ENCODE results near the gene PSD. TPM values are rescaled to one million over a fixed set of nuclear protein-coding genes. Genes with fewer than 3 reads are reported as not detected.

The PSD gene
- total and polyA plus RNA-seq, 9 of the 15 experiments (the other 6 are each of a cell fraction or from before 2014, with no cell fraction given) = 0.11 to 1.7 (median 0.54) TPM; not detected in 2

- peak; percentile 92; the same call in 1 of the 2 replicates for TF ChIP-seq HOMEZ (CRISPR knock-in tag; IDR thresholded peaks at IDR 0.05)
- TF ChIP-seq HINFP (tag; conservative IDR thresholded peaks at IDR 0.05; ENCODE audit: low read depth) = peak; percentile 87
- peak; percentile 97 for TF ChIP-seq ZNF668 (CRISPR knock-in tag; IDR thresholded peaks at IDR 0.05)
- TF ChIP-seq NFRKB (IDR thresholded peaks at IDR 0.05; ENCODE audit: low read depth) = peak; percentile 14; the same call in 1 of the 2 replicates
- TF ChIP-seq DIDO1 (tag; IDR thresholded peaks at IDR 0.05; ENCODE audit: low read depth) = peak; percentile 75; the same call in 1 of the 2 replicates
- TF ChIP-seq PHB (CRISPR knock-in tag; IDR thresholded peaks at IDR 0.05) = 0 out of 2 replicates have a peak, but pooled peaks have one; percentile 39
- TF ChIP-seq ZNF311 (CRISPR knock-in tag; IDR thresholded peaks at IDR 0.05) = peak; percentile 98
- TF ChIP-seq ZNF398 (CRISPR knock-in tag; IDR thresholded peaks at IDR 0.05) = peak; percentile 94
- TF ChIP-seq, protein P1, sequence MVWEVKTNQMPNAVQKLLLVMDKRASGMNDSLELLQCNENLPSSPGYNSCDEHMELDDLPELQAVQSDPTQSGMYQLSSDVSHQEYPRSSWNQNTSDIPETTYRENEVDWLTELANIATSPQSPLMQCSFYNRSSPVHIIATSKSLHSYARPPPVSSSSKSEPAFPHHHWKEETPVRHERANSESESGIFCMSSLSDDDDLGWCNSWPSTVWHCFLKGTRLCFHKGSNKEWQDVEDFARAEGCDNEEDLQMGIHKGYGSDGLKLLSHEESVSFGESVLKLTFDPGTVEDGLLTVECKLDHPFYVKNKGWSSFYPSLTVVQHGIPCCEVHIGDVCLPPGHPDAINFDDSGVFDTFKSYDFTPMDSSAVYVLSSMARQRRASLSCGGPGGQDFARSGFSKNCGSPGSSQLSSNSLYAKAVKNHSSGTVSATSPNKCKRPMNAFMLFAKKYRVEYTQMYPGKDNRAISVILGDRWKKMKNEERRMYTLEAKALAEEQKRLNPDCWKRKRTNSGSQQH (CRISPR knock-in tag; IDR thresholded peaks at IDR 0.05) = peak; percentile 96
- TF ChIP-seq DEAF1 (CRISPR knock-in tag; IDR thresholded peaks at IDR 0.05) = peak; percentile 28; the same call in 1 of the 2 replicates
- TF ChIP-seq HMG20A (CRISPR knock-in tag; conservative IDR thresholded peaks at IDR 0.05) = peak; percentile 52; the same call in 1 of the 2 replicates
- TF ChIP-seq, protein P2, sequence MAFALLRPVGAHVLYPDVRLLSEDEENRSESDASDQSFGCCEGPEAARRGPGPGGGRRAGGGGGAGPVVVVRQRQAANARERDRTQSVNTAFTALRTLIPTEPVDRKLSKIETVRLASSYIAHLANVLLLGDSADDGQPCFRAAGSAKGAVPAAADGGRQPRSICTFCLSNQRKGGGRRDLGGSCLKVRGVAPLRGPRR (CRISPR knock-in tag; IDR thresholded peaks at IDR 0.05) = peak; percentile 98
- TF ChIP-seq E4F1 (CRISPR knock-in tag; IDR thresholded peaks at IDR 0.05; ENCODE audit: borderline replicate concordance) = 0 out of 2 replicates have a peak, but pooled peaks have one; percentile 41
- peak; percentile 88 for TF ChIP-seq BCL6 (CRISPR knock-in tag; IDR thresholded peaks at IDR 0.05)
Measured at GRCh38 chr10:102454662-102455487, 36.3 kb upstream of the PSD start (continued).
